T-helper 22 cell (primary cell): ENCODE measurements around the gene C10orf90.

Source experiments
- DNase-seq: peaks from one replicate; pipeline ENCODE4 v3.0.0-alpha.2; 2020; ENCODE audit warnings: low read depth

The C10orf90 gene

DNA sequence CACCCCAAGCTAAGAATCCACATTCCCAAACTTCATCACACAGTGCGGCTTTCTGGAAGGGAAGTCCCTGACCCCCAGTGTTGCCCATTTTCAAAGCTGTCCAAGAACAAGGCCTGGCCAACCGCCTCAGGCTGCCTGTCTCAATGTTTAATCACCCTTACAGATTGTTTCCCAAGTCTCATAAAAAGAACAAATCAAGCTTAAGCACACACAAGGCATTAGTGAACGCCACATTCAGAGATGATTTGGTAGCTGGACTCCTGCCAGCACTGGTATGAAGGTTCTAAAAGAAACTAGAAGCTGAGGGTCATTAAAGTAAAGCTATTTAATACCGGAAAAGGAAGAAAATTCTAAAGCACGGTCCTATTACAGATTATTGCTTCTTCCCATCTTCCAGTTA is 35.6 kb downstream of the C10orf90 start:
- DNase-seq = no peak

DNA sequence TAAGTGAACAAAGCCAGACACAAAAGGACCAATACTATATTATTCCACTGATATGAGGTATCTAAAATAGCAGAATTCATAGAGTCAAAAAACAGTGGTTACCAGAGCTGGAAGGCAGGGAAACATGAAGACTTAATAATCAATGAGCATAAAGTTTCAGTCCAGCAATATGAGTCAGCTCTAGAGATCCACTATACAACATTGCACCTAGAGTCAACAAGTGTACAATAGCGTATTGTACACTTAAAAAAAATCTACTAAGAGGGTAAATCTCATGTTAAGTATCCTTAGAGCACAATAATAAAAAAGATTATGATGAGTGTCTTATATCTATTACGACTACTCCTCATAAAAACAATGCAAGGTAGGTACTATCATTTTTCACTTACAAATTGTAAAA is 36.1 kb downstream of the C10orf90 start:
- no peak for DNase-seq

DNA sequence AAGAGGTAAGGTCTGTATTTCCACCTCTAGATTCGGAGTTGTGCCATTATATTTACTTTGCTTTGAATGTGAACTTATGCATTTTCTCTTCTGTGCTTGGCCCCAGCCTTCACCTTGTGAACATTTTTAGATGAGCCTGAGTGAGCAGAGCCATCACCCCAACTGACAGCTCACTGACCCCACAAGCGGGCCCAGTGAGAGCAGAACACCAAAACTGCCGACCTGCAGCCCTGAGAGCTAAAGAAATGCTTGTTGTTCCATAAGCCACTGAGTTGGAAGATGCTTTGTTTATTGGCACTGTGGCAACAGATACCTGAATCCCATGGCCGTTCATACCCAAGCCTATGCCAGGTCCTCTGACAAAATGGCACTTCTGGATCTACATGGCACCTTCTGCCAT is 37.8 kb downstream of the C10orf90 start:
- no peak for DNase-seq

DNA sequence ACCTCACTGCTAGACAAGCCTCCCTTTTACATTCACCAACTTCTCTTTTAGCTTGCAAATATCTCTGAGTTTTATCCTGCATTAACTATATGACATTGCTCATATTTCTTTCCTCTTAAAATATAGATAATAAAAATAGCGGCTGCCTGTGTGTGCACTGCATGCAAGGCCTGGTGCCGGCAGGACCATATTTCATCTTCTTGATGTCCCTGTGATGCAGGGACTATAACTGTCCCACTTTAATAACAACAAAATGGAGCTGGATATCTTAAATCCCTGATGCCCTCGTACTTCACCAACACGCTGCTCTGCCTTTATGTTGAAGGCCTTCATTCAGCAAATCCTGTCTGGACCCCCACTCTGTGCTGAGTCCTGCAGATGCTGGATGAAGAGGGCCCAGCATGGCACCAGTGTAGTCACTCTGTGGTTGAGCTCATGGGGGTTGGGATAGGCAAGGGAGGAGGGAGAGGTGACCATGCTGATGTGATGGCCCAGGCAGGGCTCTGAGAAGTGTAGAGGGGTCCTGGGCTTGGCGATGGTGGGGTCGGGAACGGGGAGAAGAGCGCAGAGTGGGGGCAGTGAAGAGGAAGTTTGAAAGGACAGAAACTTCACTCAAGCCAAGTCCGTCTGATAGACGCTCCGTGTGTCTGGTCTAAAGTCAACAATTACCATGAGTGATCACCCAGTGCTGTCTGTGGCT is 40.4 kb downstream of the C10orf90 start:
- DNase-seq = no peak

DNA sequence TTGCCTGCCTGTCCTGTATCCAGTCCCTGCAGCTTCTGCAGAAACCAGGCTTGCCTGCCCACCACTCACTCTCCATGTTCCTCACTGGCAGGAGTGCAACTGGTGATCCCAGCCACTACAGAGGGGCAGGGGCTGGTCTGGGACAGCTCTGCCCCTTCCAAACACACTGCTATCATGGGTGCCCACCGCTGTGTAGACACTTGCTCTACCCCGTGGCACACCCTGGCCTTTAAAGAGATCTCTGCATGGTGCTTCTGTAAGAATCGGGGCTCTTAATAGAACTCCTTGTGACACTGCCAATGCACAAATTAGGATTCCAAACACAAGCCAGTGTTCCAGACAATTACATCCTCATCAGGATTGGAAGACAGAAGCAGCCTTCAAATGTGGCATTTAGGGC is 41.7 kb downstream of the C10orf90 start:
- no peak for DNase-seq

DNA sequence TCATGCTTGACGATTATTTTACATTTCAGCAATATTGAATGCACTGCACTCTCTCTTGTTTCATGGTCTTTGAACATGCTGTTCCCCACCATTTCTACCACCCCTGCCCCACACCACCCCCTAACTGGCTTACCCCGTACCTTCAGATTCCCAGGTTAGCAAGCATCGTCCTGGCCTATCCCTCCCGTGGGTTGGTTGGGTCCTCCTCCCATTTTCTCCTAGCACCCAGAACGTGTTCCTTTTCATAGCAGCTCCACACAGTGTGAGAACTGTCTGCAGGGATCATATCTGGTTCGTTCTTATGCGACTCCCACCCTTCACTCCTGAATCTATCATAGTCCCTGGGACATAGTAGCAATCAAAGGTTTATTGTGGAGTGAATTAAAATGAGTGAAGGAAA is 48.6 kb downstream of the C10orf90 start:
- no peak for DNase-seq

DNA sequence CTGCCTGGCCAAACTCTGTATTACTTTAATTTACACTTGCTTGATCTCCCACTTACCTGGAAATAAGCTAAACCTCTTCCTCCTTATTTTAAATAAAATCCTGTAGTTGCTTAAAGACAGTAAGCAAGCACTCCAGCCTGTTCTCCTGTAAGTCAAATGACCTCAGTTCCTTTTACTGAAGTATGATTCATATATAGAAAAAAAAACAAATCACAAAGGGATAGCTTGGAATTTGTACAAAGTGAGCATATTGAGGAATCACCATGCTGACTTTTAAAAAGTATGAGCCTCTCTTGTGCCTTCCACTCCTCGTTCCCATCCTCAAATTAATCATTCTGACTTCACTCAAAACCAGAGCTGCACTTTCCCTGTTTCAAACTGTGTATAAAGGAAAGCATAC is 52.0 kb downstream of the C10orf90 start:
- DNase-seq = no peak

DNA sequence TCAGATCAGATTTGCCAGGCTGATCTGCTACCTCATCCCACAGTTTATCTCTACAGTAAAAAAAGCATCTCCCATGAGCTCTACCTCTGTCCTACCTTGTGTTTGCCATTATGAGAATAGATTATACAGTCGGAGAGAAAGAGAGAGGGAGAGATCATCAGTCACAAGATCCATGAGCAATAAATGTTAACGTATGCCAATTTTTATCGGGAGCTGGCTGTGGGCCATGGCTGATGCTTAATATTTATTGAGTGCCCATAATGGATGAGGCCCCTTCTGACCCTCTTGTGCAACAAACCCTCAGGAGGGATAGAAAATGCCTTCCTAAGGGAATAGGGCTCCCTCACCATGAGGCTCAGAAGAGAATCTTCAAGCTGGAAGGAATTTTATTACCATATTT is 52.8 kb downstream of the C10orf90 start:
- DNase-seq = no peak

DNA sequence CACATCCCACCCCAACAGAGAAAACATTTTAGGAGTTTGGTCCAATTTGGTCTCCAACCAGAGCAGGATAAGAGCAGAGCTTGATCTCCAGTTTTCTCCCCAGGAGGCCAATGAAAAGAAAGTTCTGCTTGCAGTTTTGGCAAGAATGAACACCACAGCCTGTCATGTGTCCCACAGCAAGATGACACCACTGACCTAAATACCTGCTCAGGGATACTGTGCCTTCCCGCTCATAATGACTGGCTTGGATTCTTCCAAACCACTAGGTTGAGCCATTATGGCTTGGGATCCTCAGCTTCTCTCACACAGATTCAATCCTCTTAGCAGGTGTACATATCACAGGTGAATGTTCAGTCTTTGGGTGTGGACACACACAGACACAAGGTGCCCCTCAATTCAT is 53.3 kb downstream of the C10orf90 start:
- DNase-seq = no peak

DNA sequence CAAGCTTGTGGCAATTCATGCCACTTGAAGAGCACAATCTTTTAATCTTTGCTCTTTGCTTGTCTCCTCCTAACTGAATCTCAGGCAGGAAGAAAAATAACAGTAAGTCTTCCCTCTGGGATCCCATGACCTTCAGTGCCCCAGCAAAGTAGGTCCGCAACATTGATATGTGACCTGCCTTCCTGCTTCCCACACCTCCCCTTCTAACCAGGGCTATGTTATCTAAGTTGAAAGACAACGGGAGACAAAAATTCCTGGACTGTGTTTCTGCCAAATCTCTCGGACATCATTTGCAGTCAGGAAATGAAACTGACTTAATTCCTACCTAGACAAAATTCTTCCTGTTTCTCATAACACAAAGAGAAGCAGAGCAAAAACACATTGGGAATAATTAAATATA is 53.8 kb downstream of the C10orf90 start:
- DNase-seq = no peak

DNA sequence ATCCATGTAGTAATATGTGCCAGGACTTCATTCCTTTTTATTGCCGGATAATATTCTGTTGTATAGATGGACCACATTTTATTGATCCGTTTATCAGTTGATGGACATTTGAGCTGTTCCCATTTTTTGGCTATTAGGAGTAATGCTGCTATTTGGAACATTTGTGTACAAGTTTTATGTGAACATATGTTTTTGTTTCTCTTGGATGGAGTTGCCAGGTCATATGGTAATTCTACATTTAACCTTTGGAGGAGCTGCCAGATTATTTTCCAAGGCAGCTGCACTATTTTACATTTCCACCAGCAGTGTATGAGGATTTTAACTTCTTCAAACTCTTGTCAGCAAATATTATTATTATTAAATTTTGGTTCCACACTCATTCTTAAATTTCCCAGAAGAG is 59.2 kb downstream of the C10orf90 start:
- no peak for DNase-seq

DNA sequence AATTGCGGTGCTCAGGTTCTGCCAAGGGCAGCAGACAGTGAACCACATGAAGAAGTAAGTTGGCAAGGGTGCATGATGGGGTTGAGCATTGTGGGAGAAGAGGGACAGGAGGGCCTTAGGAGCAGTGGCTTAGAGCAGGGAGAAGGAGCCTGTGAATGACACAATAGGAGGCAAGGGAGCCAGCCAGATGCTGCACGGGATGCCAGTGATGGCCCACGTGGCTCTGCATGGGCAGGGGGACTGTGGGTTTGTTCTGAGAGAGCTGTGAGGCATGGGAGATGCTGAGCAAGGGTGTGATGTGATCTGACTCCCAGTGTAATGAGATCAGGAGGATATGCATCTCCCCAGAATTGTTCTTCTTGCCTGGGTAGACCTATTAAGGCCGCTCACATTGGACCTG is 60.9 kb downstream of the C10orf90 start:
- DNase-seq = no peak

DNA sequence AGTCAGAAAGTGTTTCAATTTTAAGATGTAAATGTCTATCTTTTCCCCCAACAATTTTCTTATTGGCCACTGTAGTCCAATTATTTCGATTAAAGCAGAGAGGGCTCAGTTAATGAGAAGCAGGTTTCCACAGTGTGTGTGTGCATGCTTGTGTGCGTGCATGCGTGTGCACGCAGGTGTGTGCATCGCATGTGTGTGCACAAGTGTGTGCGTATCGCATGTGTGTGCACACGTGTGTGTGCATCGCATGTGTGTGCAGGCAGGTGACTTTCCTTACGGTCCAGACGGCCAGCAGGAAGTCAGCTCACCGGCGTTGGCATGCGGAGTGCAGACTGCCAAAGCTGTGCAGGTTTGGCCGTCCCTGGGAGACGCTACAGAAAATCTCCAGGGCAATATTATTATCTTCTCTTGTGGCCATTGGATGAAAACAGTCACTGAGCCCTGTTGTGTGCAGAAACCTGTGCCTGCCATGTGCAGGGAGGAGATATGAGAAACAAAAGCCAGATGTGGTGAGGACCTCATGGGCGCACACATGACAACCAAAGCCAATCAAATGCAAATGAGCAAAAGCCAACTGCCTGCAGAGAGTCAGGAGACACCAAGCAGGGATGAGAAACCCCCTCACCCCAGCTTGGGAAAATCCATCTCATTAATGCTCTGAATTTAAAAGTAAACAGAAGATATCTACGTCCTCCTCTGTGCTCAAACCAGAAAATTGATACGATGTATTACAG is 70.4 kb downstream of the C10orf90 start:
- DNase-seq = no peak

DNA sequence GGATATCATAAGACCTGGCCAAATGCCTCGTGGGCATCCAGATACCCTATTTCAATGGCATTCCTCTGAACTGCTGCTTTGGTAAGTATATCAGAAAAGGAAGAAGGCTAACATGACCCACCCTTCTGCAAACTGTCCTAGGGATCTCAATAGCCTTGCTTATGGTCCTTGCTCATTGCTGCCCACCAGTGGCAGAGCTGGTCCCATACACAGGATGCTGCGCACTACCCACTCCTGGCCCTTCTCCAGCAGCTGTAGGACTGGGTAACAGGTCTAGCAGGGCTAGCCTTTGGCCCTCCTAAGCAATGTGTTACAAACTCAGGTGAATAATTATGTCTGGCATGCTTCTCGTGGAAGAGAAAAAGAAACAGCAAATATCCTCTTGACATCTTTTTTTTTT is 72.5 kb downstream of the C10orf90 start:
- DNase-seq = no peak

DNA sequence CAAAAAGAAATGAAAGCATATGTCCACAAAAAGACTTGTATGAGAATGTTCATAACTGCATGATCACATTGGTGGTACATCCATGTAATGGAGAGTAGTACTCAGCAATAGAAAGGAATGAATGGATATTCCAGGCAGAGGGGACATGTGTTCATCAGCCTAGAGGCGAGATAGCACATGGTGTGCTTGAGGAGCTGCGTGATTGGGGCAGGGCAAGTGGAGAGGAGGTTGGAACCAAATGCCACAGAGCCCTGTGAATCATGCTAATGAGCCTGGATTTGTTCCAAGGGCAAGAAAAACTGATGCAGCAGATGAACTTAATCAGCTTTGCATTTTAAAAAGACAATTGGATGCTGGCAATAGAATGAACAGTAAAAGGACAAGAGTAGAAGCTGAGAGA is 73.3 kb downstream of the C10orf90 start:
- DNase-seq = no peak

DNA sequence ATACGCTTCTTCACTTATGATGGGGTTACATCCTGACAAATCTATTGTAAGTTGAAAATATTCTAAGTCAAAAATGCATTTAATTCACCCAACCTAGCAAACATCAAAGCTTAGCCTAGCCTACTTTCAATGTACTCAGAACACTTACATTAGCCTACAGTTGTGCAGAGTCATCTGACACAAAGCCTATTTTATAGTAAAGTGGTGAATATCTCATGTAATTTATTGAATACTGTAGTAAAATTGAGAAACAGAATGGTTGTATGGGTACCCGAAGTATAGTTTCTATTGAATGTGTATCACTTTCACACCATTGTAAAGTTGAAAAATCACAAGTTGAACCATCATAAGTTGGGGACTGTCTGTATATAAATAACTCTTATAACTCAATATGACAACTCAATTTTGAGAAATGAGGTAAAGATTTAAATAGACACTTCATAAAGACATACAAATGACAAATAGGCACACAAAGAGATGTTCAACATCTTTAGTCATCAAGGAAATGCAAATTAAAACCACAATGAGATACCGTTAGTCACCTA is 73.9 kb downstream of the C10orf90 start:
- no peak for DNase-seq

DNA sequence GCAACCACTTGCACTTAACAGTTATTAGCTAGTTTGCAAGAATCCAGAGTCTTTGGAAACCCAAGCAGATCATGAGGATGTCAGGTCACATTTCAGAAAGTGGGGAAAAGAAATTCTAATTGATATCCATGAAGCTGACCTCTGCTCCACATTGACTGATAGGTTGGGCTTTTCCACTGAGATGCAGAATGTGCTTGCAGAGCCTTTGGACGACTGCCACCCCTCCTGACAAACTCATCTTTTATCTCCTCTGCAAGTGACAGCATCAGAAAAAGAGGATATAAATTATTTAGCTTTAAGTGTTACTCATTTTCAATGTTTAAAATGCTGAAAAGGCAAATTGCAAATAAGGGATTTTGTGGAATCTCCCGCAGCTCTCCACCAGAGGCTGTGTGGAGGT is 75.3 kb downstream of the C10orf90 start:
- no peak for DNase-seq

DNA sequence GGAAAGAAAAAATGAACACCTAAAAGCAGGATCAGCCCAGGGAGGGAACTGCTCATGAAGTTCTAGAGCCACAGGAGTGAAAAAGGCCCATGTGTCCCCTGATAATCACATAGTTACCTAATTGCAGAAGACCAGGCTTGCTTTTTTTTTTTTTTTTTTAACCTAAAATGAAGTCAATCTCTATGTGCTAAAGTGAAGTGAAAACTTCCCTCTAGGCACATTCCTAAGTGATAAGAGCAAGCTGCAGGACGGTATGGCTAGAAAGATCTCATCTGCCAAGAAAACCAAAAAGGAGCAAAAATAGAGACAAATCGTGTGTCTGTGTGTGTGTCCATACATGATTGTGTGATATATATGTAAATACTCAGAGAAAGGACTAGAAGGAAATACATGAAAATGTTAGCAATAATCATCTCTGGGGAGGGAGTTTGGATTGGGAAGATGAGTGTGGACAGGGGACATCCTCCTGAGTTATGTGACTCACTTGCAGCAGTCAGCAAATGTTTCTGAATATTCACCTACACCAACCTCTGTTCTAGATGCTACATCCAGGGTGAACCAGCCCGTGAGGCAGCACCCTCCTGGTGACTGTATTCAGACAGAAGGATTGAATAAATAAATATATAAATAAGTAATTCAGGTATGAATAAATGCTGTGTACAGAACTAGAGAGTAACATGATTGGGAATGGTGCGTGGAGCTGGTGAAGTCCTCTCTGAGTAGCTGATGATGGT is 76.4 kb downstream of the C10orf90 start:
- DNase-seq = no peak

DNA sequence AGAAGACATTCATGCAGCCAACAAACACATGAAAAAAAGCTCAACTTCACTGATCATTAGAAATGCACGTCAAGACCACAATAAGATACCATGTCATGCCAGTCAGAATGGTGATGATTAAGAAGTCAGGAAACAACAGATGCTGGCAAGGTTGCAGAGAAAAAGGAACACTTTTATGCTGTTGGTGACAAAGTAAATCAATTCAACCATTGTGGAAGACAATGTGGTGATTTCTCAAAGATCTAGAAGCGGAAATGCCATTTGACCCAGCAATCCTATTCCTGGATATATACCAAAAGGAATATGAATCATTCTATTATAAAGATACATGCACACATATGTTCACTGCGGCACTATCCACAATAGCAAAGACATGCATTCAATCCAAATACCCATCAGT is 77.6 kb downstream of the C10orf90 start:
- DNase-seq = no peak

DNA sequence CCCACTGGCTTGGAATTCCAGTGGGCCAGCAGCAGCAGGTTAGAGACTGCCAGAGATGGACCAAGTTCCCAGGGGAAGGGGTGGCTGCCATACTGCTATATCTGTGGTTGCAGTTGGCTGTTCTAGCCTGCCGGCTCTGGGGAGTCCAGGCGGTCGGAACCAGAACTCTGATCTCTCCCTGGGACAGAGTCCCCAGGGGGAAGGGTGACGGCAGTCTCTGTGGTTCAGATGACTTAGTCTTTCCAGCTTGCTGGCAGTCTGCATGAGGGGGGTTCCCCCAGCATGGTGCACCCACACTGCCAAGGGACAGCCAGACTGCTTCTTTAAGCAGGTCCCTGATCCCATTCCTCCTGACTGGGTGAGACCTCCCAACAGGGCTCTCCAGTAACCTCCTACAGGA is 82.5 kb downstream of the C10orf90 start:
- no peak for DNase-seq

DNA sequence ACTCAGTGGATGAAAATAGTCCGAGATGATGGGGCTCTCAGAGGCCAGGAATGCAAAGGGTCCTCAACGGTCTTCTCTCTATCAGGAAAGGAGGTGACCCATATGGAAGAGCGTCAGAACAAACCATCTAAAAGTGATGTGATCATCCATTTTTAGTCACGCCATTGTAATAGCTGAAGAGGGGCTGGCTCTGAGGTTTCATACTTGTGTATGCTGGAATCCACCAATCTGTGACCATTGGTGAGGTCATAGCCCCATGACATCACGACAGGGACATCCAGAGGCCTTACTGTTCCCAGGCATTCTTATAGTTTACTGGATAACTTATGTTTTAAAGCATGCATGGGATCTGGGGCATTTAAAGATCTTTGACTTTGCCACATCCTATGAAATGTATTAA is 83.6 kb downstream of the C10orf90 start:
- DNase-seq = no peak

DNA sequence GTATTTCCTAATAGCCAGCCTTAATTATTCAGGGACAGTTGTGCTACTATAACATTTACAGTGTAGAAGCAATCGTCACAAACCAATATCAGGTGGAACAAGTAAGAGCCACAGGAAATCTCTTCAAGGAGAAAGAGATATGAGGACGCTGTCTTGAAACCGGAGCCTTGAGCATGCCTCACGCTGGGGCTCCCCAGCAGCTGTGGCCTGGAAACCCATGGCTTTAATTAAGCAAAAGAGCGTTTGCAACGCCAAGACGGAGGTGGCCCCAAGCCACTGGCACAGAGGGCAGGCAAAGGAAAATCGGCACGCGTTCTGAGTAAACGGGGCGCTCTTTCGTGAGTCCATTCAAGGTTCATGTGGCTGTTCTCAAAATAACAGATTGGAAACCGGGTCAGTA is 84.4 kb downstream of the C10orf90 start:
- DNase-seq = no peak
